IMR-90 (cell line): ENCODE results near the gene ARHGAP15. TPM values are rescaled to one million over a fixed set of nuclear protein-coding genes. Genes with fewer than 3 reads are reported as not detected.

Source experiments
- ATAC-seq: fragments of 200-7000 bp; cut with Tn5 transposase; 2 replicates; pipeline ENCODE4 v1.9.1; 2020; ENCODE audit warnings: low read depth, mild to moderate bottlenecking, moderate library complexity
- BruUV-seq: library from RNA; stranded (reverse); fragments of 400-500 nt; replicated peaks from 2 replicates; lab custom pipeline; 2021; lab: Mats Ljungman, UMichigan
- CTCF ChIA-PET: fragments of 300-600 bp; formaldehyde crosslinking; extraction: SDS; loops from one replicate; lab custom pipeline; 2021; ENCODE audit warnings: antibody characterized with exemption; lab: Yijun Ruan, JAX
- POLR2A ChIA-PET: fragments of 300-600 bp; sonication (Branson Sonifier 250); formaldehyde crosslinking; loops from one replicate; lab custom pipeline; 2022; ENCODE audit warnings: antibody characterized with exemption; ENCODE audit not compliant: unreplicated experiment; lab: Charles Lee
- DNase-seq: peaks from one replicate; pipeline ENCODE4 v3.0.0; 2013
- H2AFZ ChIP-seq: replicated peaks from 2 replicates; pipeline ENCODE3; 2013; ENCODE audit warnings: low read length, mild to moderate bottlenecking; ENCODE audit not compliant: poor library complexity
- H2AK5ac ChIP-seq: 2 replicates; pipeline ENCODE4 v1.6.1; 2013; ENCODE audit warnings: low read depth, low read length, inconsistent platforms
- H2AK9ac ChIP-seq: replicated peaks from 2 replicates; pipeline ENCODE3; 2013; ENCODE audit warnings: mild to moderate bottlenecking, low read depth, low read length, moderate library complexity; ENCODE audit not compliant: poor library complexity
- H2BK120ac ChIP-seq: 2 replicates; pipeline ENCODE4 v1.6.1; 2013; ENCODE audit warnings: low read depth, low read length, inconsistent platforms
- H2BK15ac ChIP-seq: 3 replicates; pipeline ENCODE4 v1.6.1; 2013; ENCODE audit warnings: low read depth, low read length, inconsistent platforms
- H2BK20ac ChIP-seq: 2 replicates; pipeline ENCODE4 v1.6.1; 2013; ENCODE audit warnings: low read depth, mild to moderate bottlenecking, inconsistent platforms, low read length, moderate library complexity
- H2BK5ac ChIP-seq: 2 replicates; pipeline ENCODE4 v1.6.1; 2013; ENCODE audit warnings: mild to moderate bottlenecking, low read depth, low read length, inconsistent platforms; ENCODE audit not compliant: poor library complexity, severe bottlenecking
- H3K14ac ChIP-seq: replicated peaks from 2 replicates; pipeline ENCODE4 v1.6.1; 2013; ENCODE audit warnings: low read depth, low read length, inconsistent platforms
- H3K18ac ChIP-seq: 2 replicates; pipeline ENCODE4 v1.6.1; 2013; ENCODE audit warnings: low read depth, low read length, control low read depth
- H3K23ac ChIP-seq: 2 replicates; pipeline ENCODE4 v1.6.1; 2013; ENCODE audit warnings: low read depth, low read length, inconsistent platforms
- H3K27ac ChIP-seq: 2 replicates; pipeline ENCODE4 v1.5.1; 2013; ENCODE audit warnings: mild to moderate bottlenecking, control low read depth, low read length; ENCODE audit not compliant: insufficient read depth
- H3K27me3 ChIP-seq: 2 replicates; pipeline ENCODE4 v1.6.1; 2013; ENCODE audit warnings: low read length; ENCODE audit not compliant: control insufficient read depth, insufficient read depth
- H3K36me3 ChIP-seq: 2 replicates; pipeline ENCODE4 v1.6.1; 2013; ENCODE audit warnings: low read length, mixed read lengths; ENCODE audit not compliant: control insufficient read depth, insufficient read depth
- H3K4ac ChIP-seq: 2 replicates; pipeline ENCODE4 v1.6.1; 2013; ENCODE audit warnings: low read depth, low read length, inconsistent platforms
- H3K4me1 ChIP-seq: 2 replicates; pipeline ENCODE4 v1.6.1; 2013; ENCODE audit warnings: low read length, mixed read lengths; ENCODE audit not compliant: control insufficient read depth, insufficient read depth
- H3K4me2 ChIP-seq: 2 replicates; pipeline ENCODE4 v1.6.1; 2013; ENCODE audit warnings: low read depth, mild to moderate bottlenecking, control low read depth, low read length, moderate library complexity
- H3K4me3 ChIP-seq: 2 replicates; pipeline ENCODE4 v1.5.1; 2013; ENCODE audit warnings: low read depth, mild to moderate bottlenecking, control low read depth, low read length, moderate library complexity; ENCODE audit not compliant: insufficient read depth
- H3K56ac ChIP-seq: 2 replicates; pipeline ENCODE4 v1.6.1; 2013; ENCODE audit warnings: low read length, inconsistent platforms; ENCODE audit not compliant: insufficient read depth; ENCODE audit errors: extremely low read depth
- H3K79me1 ChIP-seq, 2 experiments: 2 replicates each; pipeline ENCODE4 v1.6.1; 2013; ENCODE audit warnings: low read length in 2 of 2, inconsistent platforms in 1 of 2, low read depth in 1 of 2
- H3K9ac ChIP-seq: 2 replicates; pipeline ENCODE4 v1.6.1; 2013; ENCODE audit warnings: low read depth, low read length, control low read depth
- H3K9me1 ChIP-seq: 2 replicates; pipeline ENCODE4 v1.6.1; 2013; ENCODE audit warnings: low read length, inconsistent platforms; ENCODE audit not compliant: insufficient read depth
- H3K9me3 ChIP-seq: 2 replicates; pipeline ENCODE4 v1.6.1; 2013; ENCODE audit warnings: low read length; ENCODE audit not compliant: control insufficient read depth, insufficient read depth
- H4K20me1 ChIP-seq: 2 replicates; pipeline ENCODE4 v1.6.1; 2013; ENCODE audit warnings: low read length, inconsistent platforms; ENCODE audit not compliant: insufficient read depth
- H4K5ac ChIP-seq: 2 replicates; pipeline ENCODE4 v1.6.1; 2013; ENCODE audit warnings: mild to moderate bottlenecking, low read depth, low read length, control low read depth
- H4K8ac ChIP-seq, 2 experiments: 2 replicates each; pipeline ENCODE4 v1.6.1; 2013; ENCODE audit warnings: low read depth in 2 of 2, low read length in 2 of 2, control low read depth in 1 of 2, inconsistent platforms in 1 of 2
- H4K91ac ChIP-seq: 2 replicates; pipeline ENCODE4 v1.6.1; 2013; ENCODE audit warnings: low read depth, low read length, inconsistent platforms; ENCODE audit not compliant: insufficient read depth
- ELK1 ChIP-seq: fragments of 150-350 bp; IDR thresholded peaks from 2 replicates; pipeline ENCODE4 v1.6.1; 2016; ENCODE audit warnings: low read depth, mild to moderate bottlenecking, low read length, moderate library complexity, borderline replicate concordance
- MAFK ChIP-seq: IDR thresholded peaks from 2 replicates; pipeline ENCODE4 v1.6.1; 2012; ENCODE audit warnings: low read depth, low read length, improper control_type of control experiment
- NFE2L2 ChIP-seq: fragments of 150-350 bp; IDR thresholded peaks from 2 replicates; pipeline ENCODE4 v1.6.1; 2016; ENCODE audit warnings: low read depth, mild to moderate bottlenecking, low read length
- USF2 ChIP-seq: fragments of 150-350 bp; IDR thresholded peaks from 2 replicates; pipeline ENCODE4 v1.6.1; 2017; ENCODE audit warnings: mild to moderate bottlenecking, antibody characterized with exemption, low read length, low read depth
- WGBS, 2 experiments: methylation state at CpG; one replicate each; pipeline versions ENCODE4 v1.1.5 to v1.1.7; 2013; ENCODE audit warnings: missing lambda C conversion rate in 2 of 2; ENCODE audit not compliant: insufficient read length in 1 of 2; ENCODE audit errors: extremely low coverage in 2 of 2; 5-methylcytosine and 5-hydroxymethylcytosine counted together
- dilution Hi-C: fragments of 300-500 bp; cut with HindIII; formaldehyde crosslinking; loops from one replicate; pipeline ENCODE4 v1.14.3; 2018; ENCODE audit warnings: low sequenced_read_pairs; ENCODE audit not compliant: unreplicated experiment
- in situ Hi-C: fragments of 300-500 bp; cut with MboI; formaldehyde crosslinking; loops from 3 replicates; pipeline ENCODE4 v1.14.3; 2019; ENCODE audit warnings: low sequenced_read_pairs, inconsistent platforms, mixed read lengths
- intact Hi-C: fragments of 100-400 bp; cut with micrococcal nuclease; formaldehyde crosslinking; loops from 2 replicates; pipeline ENCODE4 v1.10.0; 2022
- polyA plus RNA-seq, 3 experiments: library from polyadenylated mRNA; depleted of rRNA; stranded (reverse); fragments of >200 nt; gene quantifications; 2 replicates each; pipeline ENCODE4 v1.2.3, GENCODE V29; 2012; ENCODE audit warnings: low replicate concordance in 1 of 3
- total RNA-seq: library from RNA; depleted of rRNA; stranded (reverse); fragments of >200 nt; gene quantifications from 2 replicates; pipeline ENCODE4 v1.2.3, GENCODE V29; 2012

Gene ARHGAP15
- total and polyA plus RNA-seq, 2 of the 4 experiments (the other 2 are of a cell fraction) = not detected

GRCh38 chr2:143467011-143467410 lies 337.8 kb downstream of the ARHGAP15 start:
- CTCF ChIA-PET = interaction anchor here (1.1 kb wide), 1 partner anchor 35 kb away, joined by 3 read pairs; no protein-coding TSS in a partner anchor
- no peak overlapping the region for H3K4ac ChIP-seq
- dilution Hi-C loops (no loop called here), intact Hi-C loops (no loop called here), in situ Hi-C loops (no loop called here)
- no peaks in the 10 kb centered on the region for H3K79me1 ChIP-seq
- no peak overlapping the region for H3K18ac ChIP-seq
- no peak overlapping the region for H3K56ac ChIP-seq
- H4K20me1 ChIP-seq = no peaks in the 10 kb centered on the region
- H2BK5ac ChIP-seq = no peak overlapping the region
- TF ChIP-seq MAFK (peak; percentile 67), NFE2L2 (peak; percentile 93), USF2 (no peak), ELK1 (no peak)
- no CpG with 5 or more reads among the region's 3 CpGs for WGBS, 2 experiments
- no peaks in the 10 kb centered on the region for H3K4me1 ChIP-seq
- no peak overlapping the region for H3K4me2 ChIP-seq
- no peak overlapping the region for H3K14ac ChIP-seq
- H4K8ac ChIP-seq = no peak overlapping the region
- no peak overlapping the region for H2BK20ac ChIP-seq
- no peak overlapping the region for H3K4me3 ChIP-seq
- H3K27me3 ChIP-seq = no peaks in the 10 kb centered on the region
- H3K9me1 ChIP-seq = no peaks in the 10 kb centered on the region
- BruUV-seq = no TSS peak
- no peak overlapping the region for H3K27ac ChIP-seq
- no peak overlapping the region for H2AK9ac ChIP-seq
- ATAC-seq = no peak
- H4K5ac ChIP-seq = no peak overlapping the region
- no peak overlapping the region for H2BK120ac ChIP-seq
- H3K23ac ChIP-seq = no peak overlapping the region
- H3K36me3 ChIP-seq = no peaks in the 10 kb centered on the region
- POLR2A ChIA-PET = interaction anchor here (0.6 kb wide), 1 partner anchor 982 kb away, joined by 4 read pairs; no protein-coding TSS in a partner anchor
- no peak overlapping the region for H4K91ac ChIP-seq
- no peak overlapping the region for H2AK5ac ChIP-seq
- no peak for DNase-seq
- no peak overlapping the region for H2AFZ ChIP-seq
- H3K9me3 ChIP-seq = no peaks in the 10 kb centered on the region
- H3K9ac ChIP-seq = no peak overlapping the region
- no peak overlapping the region for H2BK15ac ChIP-seq
